NT2/D1 (cell line): ENCODE measurements around the gene ACACA.

ENCODE experiments used
- DNase-seq: peaks from one replicate; pipeline ENCODE4 v3.0.0-alpha.2; 2011; ENCODE audit warnings: low read depth, low spot score
- H3K27me3 ChIP-seq: 2 replicates; pipeline ENCODE4 v1.6.0; 2011; ENCODE audit warnings: mild to moderate bottlenecking; ENCODE audit not compliant: insufficient read length, insufficient read depth
- H3K36me3 ChIP-seq: 2 replicates; pipeline ENCODE4 v1.6.1; 2011; ENCODE audit warnings: mild to moderate bottlenecking, low read length, mixed read lengths; ENCODE audit not compliant: insufficient read depth, insufficient read length
- H3K4me1 ChIP-seq: 2 replicates; pipeline ENCODE4 v1.5.1; 2011; ENCODE audit not compliant: insufficient read depth, insufficient read length
- H3K4me3 ChIP-seq: 2 replicates; pipeline ENCODE4 v1.5.1; 2011; ENCODE audit warnings: low read depth; ENCODE audit not compliant: insufficient read length
- H3K9ac ChIP-seq: 2 replicates; pipeline ENCODE4 v1.6.0; 2011; ENCODE audit warnings: low read depth; ENCODE audit not compliant: insufficient read length
- H3K9me3 ChIP-seq: 2 replicates; pipeline ENCODE4 v1.5.1; 2011; ENCODE audit warnings: mild to moderate bottlenecking, low read length; ENCODE audit not compliant: insufficient read depth
- SUZ12 ChIP-seq: IDR thresholded peaks from 2 replicates; pipeline ENCODE4 v1.6.1; 2011; ENCODE audit not compliant: insufficient read length, insufficient read depth; ENCODE audit errors: extremely low read depth
- YY1 ChIP-seq: IDR thresholded peaks from 2 replicates; pipeline ENCODE4 v1.6.1; 2011; ENCODE audit not compliant: insufficient read length, insufficient read depth
- ZNF274 ChIP-seq: IDR thresholded peaks from 2 replicates; pipeline ENCODE4 v1.6.1; 2011; ENCODE audit warnings: mild to moderate bottlenecking, low read depth, low read length

The ACACA gene

DNA sequence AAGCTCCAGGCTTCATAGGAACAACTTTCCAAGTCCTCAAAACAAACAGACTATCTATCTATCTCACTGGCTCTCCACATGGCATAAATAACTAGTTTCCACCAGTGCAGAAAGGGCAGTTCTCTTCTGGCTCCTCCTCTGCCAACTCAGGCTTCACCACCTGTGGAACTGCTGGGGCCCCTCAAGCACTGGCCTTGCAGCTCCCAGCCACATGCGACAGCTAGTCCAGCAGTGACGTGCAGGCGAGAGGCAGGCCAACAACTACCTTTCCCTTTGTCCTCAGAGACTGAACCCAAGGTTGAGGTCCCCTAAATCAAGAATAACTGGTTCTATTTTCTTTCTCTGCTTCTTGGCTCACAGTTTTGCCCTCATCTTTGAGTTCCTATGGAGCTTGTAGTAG, 320.3 kb downstream of the ACACA start:
- no peak overlapping the region for H3K4me3 ChIP-seq
- no peak overlapping the region for H3K9ac ChIP-seq
- no peaks in the 10 kb centered on the region for H3K4me1 ChIP-seq
- DNase-seq = no peak
- H3K27me3 ChIP-seq = no peaks in the 10 kb centered on the region
- no peak for TF ChIP-seq SUZ12
- TF ChIP-seq ZNF274 = no peak
- no peak for TF ChIP-seq YY1
- H3K9me3 ChIP-seq = no peaks in the 10 kb centered on the region
- H3K36me3 ChIP-seq = peaks cover 41% of the 10 kb centered on the region

DNA sequence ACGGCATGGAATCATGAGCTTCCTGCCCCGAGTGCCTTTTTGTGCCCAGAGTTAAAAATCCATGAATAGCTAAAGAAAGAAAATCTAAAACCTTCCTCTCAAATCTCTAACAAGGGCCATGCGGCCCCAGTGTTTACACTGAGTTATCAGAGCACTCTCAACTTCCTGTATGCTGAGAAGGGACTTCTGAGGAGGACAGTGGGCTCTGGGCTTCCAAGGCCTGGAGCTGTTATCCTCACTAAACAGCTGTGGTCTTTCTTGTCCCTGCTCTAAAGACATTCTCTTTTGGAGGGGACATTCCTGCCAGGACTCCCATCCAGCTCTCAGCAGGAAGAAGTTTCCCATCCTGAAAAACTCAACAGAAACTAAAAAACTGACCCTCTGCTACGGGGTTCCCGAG, 322.3 kb downstream of the ACACA start:
- 0 out of 2 replicates have a peak, but pooled peaks cover 2% of the 10 kb centered on the region for H3K9me3 ChIP-seq
- TF ChIP-seq SUZ12 (no peak), YY1 (no peak), ZNF274 (no peak)
- no peak overlapping the region for H3K9ac ChIP-seq
- DNase-seq = no peak
- no peaks in the 10 kb centered on the region for H3K4me1 ChIP-seq
- H3K27me3 ChIP-seq = no peaks in the 10 kb centered on the region
- peaks cover 36% of the 10 kb centered on the region for H3K36me3 ChIP-seq
- no peak overlapping the region for H3K4me3 ChIP-seq

DNA sequence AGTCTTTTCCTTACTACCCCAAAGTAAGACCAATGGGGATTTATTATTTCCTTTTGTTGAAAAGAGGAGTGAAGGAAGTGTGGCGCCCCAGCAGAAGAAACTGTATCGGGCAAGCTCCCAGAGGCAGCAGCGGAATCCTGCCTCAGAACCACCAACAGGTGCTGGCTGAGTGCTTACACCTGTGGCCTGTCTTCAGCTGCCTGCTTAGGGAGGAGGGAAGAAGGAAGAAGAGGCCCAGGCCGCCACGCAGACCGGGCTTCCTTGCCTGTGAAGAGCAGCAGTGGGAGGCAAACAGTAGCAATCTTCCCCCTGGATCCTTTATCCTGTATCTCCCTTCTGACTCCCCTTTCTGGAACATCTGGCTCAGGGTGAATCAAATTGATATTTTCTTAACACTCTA, 323.2 kb downstream of the ACACA start:
- Histone ChIP-seq H3K4me1 (no peaks in the 10 kb centered on the region), H3K27me3 (no peaks in the 10 kb centered on the region), H3K36me3 (peaks cover 27% of the 10 kb centered on the region), H3K9me3 (peaks cover 9% of the 10 kb centered on the region; the same call in 1 of the 2 replicates), H3K4me3 (no peak overlapping the region), H3K9ac (no peak overlapping the region)
- TF ChIP-seq YY1 (no peak), SUZ12 (no peak)
- no peak for DNase-seq

DNA sequence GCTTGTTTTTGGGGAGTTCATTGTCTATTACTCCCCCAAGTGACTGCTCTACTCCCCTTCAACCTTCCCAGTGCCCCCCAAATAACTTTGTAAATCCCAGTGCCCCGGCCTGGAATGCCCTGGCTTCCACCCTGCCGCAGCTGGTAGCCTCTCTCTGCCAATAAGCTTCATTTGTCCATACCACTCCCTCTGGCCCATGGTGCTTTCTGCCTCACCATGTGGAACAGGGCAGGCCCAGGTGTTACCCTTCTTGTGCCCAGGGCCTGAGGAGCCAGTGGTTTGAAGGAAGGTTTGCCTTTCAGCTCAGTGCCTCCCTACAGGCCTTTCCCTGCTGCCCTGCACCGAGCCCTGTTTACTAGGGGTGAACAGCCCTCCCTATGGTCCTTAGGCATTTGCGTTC, 323.7 kb downstream of the ACACA start:
- peaks cover 25% of the 10 kb centered on the region for H3K36me3 ChIP-seq
- H3K27me3 ChIP-seq = no peaks in the 10 kb centered on the region
- no peak overlapping the region for H3K4me3 ChIP-seq
- H3K9ac ChIP-seq = no peak overlapping the region
- no peak for DNase-seq
- TF ChIP-seq SUZ12 (no peak), ZNF274 (no peak), YY1 (no peak)
- H3K4me1 ChIP-seq = no peaks in the 10 kb centered on the region
- peaks cover 9% of the 10 kb centered on the region; the same call in 1 of the 2 replicates for H3K9me3 ChIP-seq

- Histone ChIP-seq H3K4me1 (no peaks in the 10 kb centered on the region), H3K4me3 (no peak overlapping the region), H3K9ac (no peak overlapping the region), H3K27me3 (no peaks in the 10 kb centered on the region), H3K9me3 (peaks cover 9% of the 10 kb centered on the region; the same call in 1 of the 2 replicates), H3K36me3 (peaks cover 25% of the 10 kb centered on the region)
- no peak for DNase-seq
- TF ChIP-seq ZNF274 (no peak), YY1 (no peak), SUZ12 (no peak)
Observed at GRCh38 chr17:37082311-37082860, 324.2 kb downstream of the ACACA start.

GRCh38 chr17:37081287-37081686, 325.3 kb downstream of the ACACA start:
- Histone ChIP-seq H3K4me1 (no peaks in the 10 kb centered on the region), H3K9ac (no peak overlapping the region), H3K36me3 (peaks cover 14% of the 10 kb centered on the region), H3K9me3 (peaks cover 9% of the 10 kb centered on the region; the same call in 1 of the 2 replicates), H3K4me3 (no peak overlapping the region), H3K27me3 (no peaks in the 10 kb centered on the region)
- no peak for TF ChIP-seq ZNF274
- TF ChIP-seq YY1 = no peak
- TF ChIP-seq SUZ12 = no peak
- DNase-seq = no peak

- H3K27me3 ChIP-seq = no peaks in the 10 kb centered on the region
- no peaks in the 10 kb centered on the region for H3K36me3 ChIP-seq
- H3K9ac ChIP-seq = no peak overlapping the region
- H3K4me3 ChIP-seq = no peak overlapping the region
- no peak for TF ChIP-seq YY1
- TF ChIP-seq SUZ12 = no peak
- TF ChIP-seq ZNF274 = no peak
- no peaks in the 10 kb centered on the region for H3K4me1 ChIP-seq
- peaks cover 9% of the 10 kb centered on the region; the same call in 1 of the 2 replicates for H3K9me3 ChIP-seq
- no peak for DNase-seq
Observed at GRCh38 chr17:37079735-37080134, 326.9 kb downstream of the ACACA start.
